ENCODE data around the gene TIMM17A. TPM values are rescaled to one million over a fixed set of nuclear protein-coding genes. Genes with fewer than 3 reads are reported as not detected.
A peak's percentile ranks its signal among the peaks of the same experiment; 100 is the strongest.

TIMM17A gene
- total and polyA plus RNA-seq, 2 of the 8 experiments (the other 6 are each of a cell fraction or from before 2014, with no cell fraction given), result 30.3 to 57.1 TPM

GRCh38 chr1:201955009-201955728, at the start of gene TIMM17A (continued):
- TF ChIP-seq, protein P1, sequence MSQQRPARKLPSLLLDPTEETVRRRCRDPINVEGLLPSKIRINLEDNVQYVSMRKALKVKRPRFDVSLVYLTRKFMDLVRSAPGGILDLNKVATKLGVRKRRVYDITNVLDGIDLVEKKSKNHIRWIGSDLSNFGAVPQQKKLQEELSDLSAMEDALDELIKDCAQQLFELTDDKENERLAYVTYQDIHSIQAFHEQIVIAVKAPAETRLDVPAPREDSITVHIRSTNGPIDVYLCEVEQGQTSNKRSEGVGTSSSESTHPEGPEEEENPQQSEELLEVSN (IDR thresholded peaks at IDR 0.05), result peak; percentile 23; the same call in 1 of the 2 replicates
- TF ChIP-seq BCL11A (IDR thresholded peaks at IDR 0.05; ENCODE audit: low read depth in 2 of 2, low read length in 2 of 2), result no peak
- peak; percentile 96 for TF ChIP-seq TAF1 (IDR thresholded peaks at IDR 0.05; ENCODE audit: low read depth, low read length)
- TF ChIP-seq FOSL1 (IDR thresholded peaks at IDR 0.05; ENCODE audit: insufficient read depth, low read depth, low read length), result no peak
- TF ChIP-seq JUN (IDR thresholded peaks at IDR 0.05; ENCODE audit: low read depth, low read length), result 0 out of 2 replicates have a peak, but pooled peaks have one; percentile 4
- TF ChIP-seq SAP30 (IDR thresholded peaks at IDR 0.05; ENCODE audit: insufficient read depth, insufficient replicate concordance, low read length), result no peak
- TF ChIP-seq CREB1 (IDR thresholded peaks at IDR 0.05), result 0 out of 2 replicates have a peak, but pooled peaks have one; percentile 4
- no peak for TF ChIP-seq CTCF (IDR thresholded peaks at IDR 0.05; ENCODE audit: control extremely low read depth in 1 of 3, insufficient read depth in 1 of 3, low read depth in 1 of 3, low read length in 3 of 3)
- TF ChIP-seq SP1 (IDR thresholded peaks at IDR 0.05; ENCODE audit: low read depth, low read length), result peak; percentile 70; the same call in 1 of the 2 replicates
- peak; percentile 52; the same call in 1 of the 2 replicates for TF ChIP-seq GABPA (IDR thresholded peaks at IDR 0.05; ENCODE audit: borderline replicate concordance, insufficient read depth, low read length)
- TF ChIP-seq SRF (IDR thresholded peaks at IDR 0.05; ENCODE audit: low read depth, low read length), result no peak
- TF ChIP-seq JUND (IDR thresholded peaks at IDR 0.05; ENCODE audit: low read length), result no peak
- peak; percentile 85 for TF ChIP-seq KDM4A (IDR thresholded peaks at IDR 0.05; ENCODE audit: low read depth, low read length, severe bottlenecking)
- TF ChIP-seq HDAC2 (IDR thresholded peaks at IDR 0.05; ENCODE audit: borderline replicate concordance in 1 of 2, low read depth in 2 of 2, low read length in 2 of 2), result peak; percentile 87; a peak in 3 of 4 replicates
- TF ChIP-seq SIRT6 (IDR thresholded peaks at IDR 0.05; ENCODE audit: low read length), result no peak
- TF ChIP-seq BRCA1 (IDR thresholded peaks at IDR 0.05; ENCODE audit: low read depth, low read length), result peak; percentile 6; the same call in 1 of the 2 replicates
- TF ChIP-seq NRF1 (IDR thresholded peaks at IDR 0.05; ENCODE audit: low read depth, low read length), result no peak
- peak; percentile 64 for TF ChIP-seq MAX (IDR thresholded peaks at IDR 0.05)
- 0 out of 4 replicates have a peak, but pooled peaks have one; percentile 7 to 30 for TF ChIP-seq SIN3A (conservative IDR thresholded peaks at IDR 0.05 in 1 of 2, IDR thresholded peaks at IDR 0.05 in 1 of 2; ENCODE audit: low read depth in 1 of 2, low read length in 2 of 2)
- TF ChIP-seq RBBP5 (IDR thresholded peaks at IDR 0.05; ENCODE audit: borderline replicate concordance, low read depth, low read length), result peak; percentile 65
